ENCODE results near the gene PHGDH.

Gene PHGDH

DNA sequence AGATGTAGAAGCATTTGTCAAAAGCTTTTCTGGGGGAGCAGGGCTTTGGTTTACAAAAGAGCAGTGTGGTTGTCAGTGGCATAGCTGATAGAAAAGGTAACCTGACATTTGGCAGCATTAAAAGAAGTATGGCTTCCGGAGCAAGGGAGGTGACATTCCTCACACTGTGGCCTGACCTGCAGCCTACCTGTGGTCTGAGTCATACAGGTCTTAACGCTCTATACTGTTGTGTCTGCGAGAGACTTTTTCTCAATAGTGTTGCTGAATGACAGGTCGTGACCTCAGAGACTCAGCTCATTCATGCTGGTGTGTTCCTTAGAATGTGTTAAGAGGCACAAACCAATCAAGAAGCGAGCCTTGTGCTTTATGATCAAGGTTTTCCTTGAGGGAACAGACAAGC, 19.3 kb downstream of the PHGDH start:
- Histone ChIP-seq H3K9me3 (ENCODE audit: insufficient read depth, low read length) (no peaks in the 10 kb centered on the region), H3K79me2 (ENCODE audit: low read length) (no peaks in the 10 kb centered on the region), H3K9ac (ENCODE audit: low read length) (no peak overlapping the region), H3K27ac (ENCODE audit: low read length) (no peak overlapping the region), H3K4me2 (ENCODE audit: low read length) (no peak overlapping the region), H3K36me3 (replicated peaks; ENCODE audit: low read depth, low read length) (peaks cover 63% of the 10 kb centered on the region), H2AFZ (ENCODE audit: low read depth, low read length) (no peak overlapping the region), H3K27me3 (ENCODE audit: low read depth, low read length) (no peaks in the 10 kb centered on the region), H3K4me3 (ENCODE audit: low read length) (no peak overlapping the region), H4K20me1 (ENCODE audit: insufficient read depth, low read length) (peaks cover 20% of the 10 kb centered on the region; the same call in 1 of the 2 replicates), H3K4me1 (ENCODE audit: low read length) (peaks cover 10% of the 10 kb centered on the region; the same call in 1 of the 2 replicates)
- TF ChIP-seq EZH2phosphoT487 (IDR thresholded peaks at IDR 0.05; ENCODE audit: low read depth): no peak
- TF ChIP-seq, protein P1, sequence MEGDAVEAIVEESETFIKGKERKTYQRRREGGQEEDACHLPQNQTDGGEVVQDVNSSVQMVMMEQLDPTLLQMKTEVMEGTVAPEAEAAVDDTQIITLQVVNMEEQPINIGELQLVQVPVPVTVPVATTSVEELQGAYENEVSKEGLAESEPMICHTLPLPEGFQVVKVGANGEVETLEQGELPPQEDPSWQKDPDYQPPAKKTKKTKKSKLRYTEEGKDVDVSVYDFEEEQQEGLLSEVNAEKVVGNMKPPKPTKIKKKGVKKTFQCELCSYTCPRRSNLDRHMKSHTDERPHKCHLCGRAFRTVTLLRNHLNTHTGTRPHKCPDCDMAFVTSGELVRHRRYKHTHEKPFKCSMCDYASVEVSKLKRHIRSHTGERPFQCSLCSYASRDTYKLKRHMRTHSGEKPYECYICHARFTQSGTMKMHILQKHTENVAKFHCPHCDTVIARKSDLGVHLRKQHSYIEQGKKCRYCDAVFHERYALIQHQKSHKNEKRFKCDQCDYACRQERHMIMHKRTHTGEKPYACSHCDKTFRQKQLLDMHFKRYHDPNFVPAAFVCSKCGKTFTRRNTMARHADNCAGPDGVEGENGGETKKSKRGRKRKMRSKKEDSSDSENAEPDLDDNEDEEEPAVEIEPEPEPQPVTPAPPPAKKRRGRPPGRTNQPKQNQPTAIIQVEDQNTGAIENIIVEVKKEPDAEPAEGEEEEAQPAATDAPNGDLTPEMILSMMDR (IDR thresholded peaks at IDR 0.05; ENCODE audit: low read depth, low read length): no peak

DNA sequence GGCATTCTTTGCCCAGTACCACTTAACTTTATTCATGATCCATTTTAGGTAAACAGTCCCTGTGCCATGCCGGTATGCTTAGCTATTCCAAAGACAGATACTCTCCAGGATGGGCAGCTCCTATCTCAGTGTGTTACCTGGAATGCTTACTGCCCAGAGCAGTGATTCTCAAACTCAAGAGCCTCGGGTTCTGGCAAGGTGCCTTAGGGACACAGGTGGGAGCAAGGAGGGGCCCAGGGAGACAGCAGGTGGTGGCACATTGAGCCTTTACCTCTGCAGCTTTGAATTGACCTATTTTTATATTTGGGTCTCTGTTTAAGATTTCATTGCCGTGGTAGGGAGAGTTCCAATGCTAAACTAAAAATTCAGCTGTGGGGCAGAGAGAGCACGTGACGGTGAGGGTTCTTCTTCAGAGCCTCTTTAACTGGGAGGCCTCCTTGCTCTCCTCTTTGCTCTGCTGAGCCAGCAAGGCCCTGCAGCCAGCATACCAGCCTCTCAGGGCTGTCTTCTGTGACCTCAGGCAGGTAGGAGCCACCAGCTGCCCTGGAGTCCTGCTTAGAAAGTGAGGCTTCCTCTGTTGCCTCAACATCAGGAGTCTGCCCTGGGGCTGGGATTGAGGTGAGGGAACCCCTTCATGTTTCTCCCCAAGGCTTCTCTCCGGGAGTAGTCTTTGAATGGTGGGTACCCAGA, 20.2 kb downstream of the PHGDH start:
- Histone ChIP-seq H3K27ac (ENCODE audit: low read length) (no peak overlapping the region), H4K20me1 (ENCODE audit: insufficient read depth, low read length) (peaks cover 20% of the 10 kb centered on the region; the same call in 1 of the 2 replicates), H3K36me3 (replicated peaks; ENCODE audit: low read depth, low read length) (peaks cover 65% of the 10 kb centered on the region), H3K4me2 (ENCODE audit: low read length) (no peak overlapping the region), H3K9ac (ENCODE audit: low read length) (no peak overlapping the region), H3K9me3 (ENCODE audit: insufficient read depth, low read length) (no peaks in the 10 kb centered on the region), H3K4me3 (ENCODE audit: low read length) (no peak overlapping the region), H3K79me2 (ENCODE audit: low read length) (no peaks in the 10 kb centered on the region), H2AFZ (ENCODE audit: low read depth, low read length) (no peak overlapping the region), H3K4me1 (ENCODE audit: low read length) (peaks cover 10% of the 10 kb centered on the region; the same call in 1 of the 2 replicates), H3K27me3 (ENCODE audit: low read depth, low read length) (no peaks in the 10 kb centered on the region)
- TF ChIP-seq EZH2phosphoT487 (IDR thresholded peaks at IDR 0.05; ENCODE audit: low read depth): no peak
- TF ChIP-seq, protein P1 (IDR thresholded peaks at IDR 0.05; ENCODE audit: low read depth, low read length): no peak

DNA sequence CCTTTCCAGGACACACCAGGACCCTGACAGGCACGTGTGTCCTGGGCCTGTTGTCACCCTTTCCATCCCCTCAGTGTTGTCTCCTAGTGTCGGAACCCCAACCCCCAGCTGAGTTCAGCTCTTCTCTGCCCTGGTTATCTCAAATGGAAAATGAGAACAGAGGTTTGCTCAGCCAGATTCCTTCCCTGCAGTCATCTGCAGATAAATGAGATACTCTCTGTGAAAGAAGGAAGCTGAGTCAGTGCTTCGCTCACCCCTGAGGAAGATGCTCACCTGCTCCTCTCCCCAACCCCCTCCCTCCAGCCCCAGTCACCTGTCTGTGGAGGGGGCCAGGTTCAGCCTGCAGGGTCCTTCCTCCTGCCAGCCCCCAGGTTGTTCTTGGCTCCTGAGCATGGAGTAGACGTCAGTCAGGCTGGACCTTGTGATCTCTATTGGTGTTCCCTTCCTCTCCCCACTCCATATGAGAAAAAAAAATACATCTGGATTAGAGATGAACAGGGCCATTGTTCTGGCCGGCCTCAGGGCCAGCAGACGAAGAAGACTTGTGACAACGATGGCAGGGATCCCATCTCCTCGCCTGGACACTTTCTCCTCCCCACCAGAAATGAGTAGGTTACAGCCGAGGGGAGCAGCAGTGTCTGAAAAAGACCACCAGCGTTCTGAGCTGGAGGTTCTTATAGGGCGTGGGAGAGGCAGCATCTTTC, 20.9 kb downstream of the PHGDH start:
- H3K4me3 ChIP-seq (ENCODE audit: low read length): no peak overlapping the region
- H2AFZ ChIP-seq (ENCODE audit: low read depth, low read length): no peak overlapping the region
- no peaks in the 10 kb centered on the region for H3K9me3 ChIP-seq (ENCODE audit: insufficient read depth, low read length)
- H3K9ac ChIP-seq (ENCODE audit: low read length): no peak overlapping the region
- peaks cover 67% of the 10 kb centered on the region for H3K36me3 ChIP-seq (replicated peaks; ENCODE audit: low read depth, low read length)
- no peak overlapping the region for H3K4me2 ChIP-seq (ENCODE audit: low read length)
- no peak overlapping the region for H3K27ac ChIP-seq (ENCODE audit: low read length)
- TF ChIP-seq, protein P1 (IDR thresholded peaks at IDR 0.05; ENCODE audit: low read depth, low read length): no peak
- TF ChIP-seq EZH2phosphoT487 (IDR thresholded peaks at IDR 0.05; ENCODE audit: low read depth): no peak
- H3K27me3 ChIP-seq (ENCODE audit: low read depth, low read length): no peaks in the 10 kb centered on the region
- H3K4me1 ChIP-seq (ENCODE audit: low read length): peaks cover 10% of the 10 kb centered on the region; the same call in 1 of the 2 replicates
- peaks cover 20% of the 10 kb centered on the region; the same call in 1 of the 2 replicates for H4K20me1 ChIP-seq (ENCODE audit: insufficient read depth, low read length)
- no peaks in the 10 kb centered on the region for H3K79me2 ChIP-seq (ENCODE audit: low read length)

DNA sequence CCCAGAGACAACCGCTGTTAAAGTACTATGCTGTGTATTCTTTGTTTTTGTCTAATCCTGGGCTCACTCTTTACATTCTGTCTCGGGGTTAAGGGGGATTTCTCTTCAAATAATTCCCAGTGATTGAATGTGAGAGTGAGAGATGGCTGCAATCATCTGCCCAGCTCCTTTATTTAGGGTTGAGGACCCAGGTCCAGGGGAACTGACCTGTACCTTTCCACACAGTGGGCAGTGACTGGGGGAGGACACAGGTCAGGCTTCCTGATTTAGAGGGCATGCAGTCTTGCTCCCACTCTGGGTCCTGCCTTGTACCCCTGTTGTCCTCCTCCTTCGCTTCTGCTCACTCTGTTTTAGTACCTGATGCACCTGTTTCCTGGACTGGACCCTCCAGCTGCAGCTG, 22.0 kb downstream of the PHGDH start:
- H3K27me3 ChIP-seq (ENCODE audit: low read depth, low read length): no peaks in the 10 kb centered on the region
- no peak overlapping the region for H3K4me3 ChIP-seq (ENCODE audit: low read length)
- no peak overlapping the region for H3K27ac ChIP-seq (ENCODE audit: low read length)
- no peak overlapping the region for H3K4me2 ChIP-seq (ENCODE audit: low read length)
- peaks cover 72% of the 10 kb centered on the region for H3K36me3 ChIP-seq (replicated peaks; ENCODE audit: low read depth, low read length)
- H3K9me3 ChIP-seq (ENCODE audit: insufficient read depth, low read length): no peaks in the 10 kb centered on the region
- no peaks in the 10 kb centered on the region for H3K79me2 ChIP-seq (ENCODE audit: low read length)
- peaks cover 7% of the 10 kb centered on the region; the same call in 1 of the 2 replicates for H3K4me1 ChIP-seq (ENCODE audit: low read length)
- no peak overlapping the region for H2AFZ ChIP-seq (ENCODE audit: low read depth, low read length)
- H3K9ac ChIP-seq (ENCODE audit: low read length): no peak overlapping the region
- no peak for TF ChIP-seq EZH2phosphoT487 (IDR thresholded peaks at IDR 0.05; ENCODE audit: low read depth)
- TF ChIP-seq, protein P1 (IDR thresholded peaks at IDR 0.05; ENCODE audit: low read depth, low read length): no peak
- H4K20me1 ChIP-seq (ENCODE audit: insufficient read depth, low read length): peaks cover 15% of the 10 kb centered on the region; the same call in 1 of the 2 replicates

Data from OCI-LY3 (cell line).